Retinal pigment epithelial cell (primary cell): ENCODE data around the gene C10orf90.

Experiments used
- DNase-seq: peaks from one replicate; pipeline ENCODE4 v3.0.0-alpha.2; 2010; ENCODE audit warnings: low read depth
- H3K4me3 ChIP-seq: 2 replicates; pipeline ENCODE4 v1.5.1; 2011; ENCODE audit warnings: mild to moderate bottlenecking, low read length, control low read depth, moderate library complexity
- TF ChIP-seq, protein P1 (sequence below): conservative IDR thresholded peaks from 2 replicates; pipeline ENCODE4 v1.5.1; 2011; ENCODE audit warnings: low read depth, low read length, control low read depth, inconsistent platforms

The C10orf90 gene

GRCh38 chr10:126621846-126622245, 48.6 kb downstream of the C10orf90 start:
- TF ChIP-seq, protein P1, sequence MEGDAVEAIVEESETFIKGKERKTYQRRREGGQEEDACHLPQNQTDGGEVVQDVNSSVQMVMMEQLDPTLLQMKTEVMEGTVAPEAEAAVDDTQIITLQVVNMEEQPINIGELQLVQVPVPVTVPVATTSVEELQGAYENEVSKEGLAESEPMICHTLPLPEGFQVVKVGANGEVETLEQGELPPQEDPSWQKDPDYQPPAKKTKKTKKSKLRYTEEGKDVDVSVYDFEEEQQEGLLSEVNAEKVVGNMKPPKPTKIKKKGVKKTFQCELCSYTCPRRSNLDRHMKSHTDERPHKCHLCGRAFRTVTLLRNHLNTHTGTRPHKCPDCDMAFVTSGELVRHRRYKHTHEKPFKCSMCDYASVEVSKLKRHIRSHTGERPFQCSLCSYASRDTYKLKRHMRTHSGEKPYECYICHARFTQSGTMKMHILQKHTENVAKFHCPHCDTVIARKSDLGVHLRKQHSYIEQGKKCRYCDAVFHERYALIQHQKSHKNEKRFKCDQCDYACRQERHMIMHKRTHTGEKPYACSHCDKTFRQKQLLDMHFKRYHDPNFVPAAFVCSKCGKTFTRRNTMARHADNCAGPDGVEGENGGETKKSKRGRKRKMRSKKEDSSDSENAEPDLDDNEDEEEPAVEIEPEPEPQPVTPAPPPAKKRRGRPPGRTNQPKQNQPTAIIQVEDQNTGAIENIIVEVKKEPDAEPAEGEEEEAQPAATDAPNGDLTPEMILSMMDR: no peak
- no peak overlapping the region for H3K4me3 ChIP-seq
- no peak for DNase-seq

DNA sequence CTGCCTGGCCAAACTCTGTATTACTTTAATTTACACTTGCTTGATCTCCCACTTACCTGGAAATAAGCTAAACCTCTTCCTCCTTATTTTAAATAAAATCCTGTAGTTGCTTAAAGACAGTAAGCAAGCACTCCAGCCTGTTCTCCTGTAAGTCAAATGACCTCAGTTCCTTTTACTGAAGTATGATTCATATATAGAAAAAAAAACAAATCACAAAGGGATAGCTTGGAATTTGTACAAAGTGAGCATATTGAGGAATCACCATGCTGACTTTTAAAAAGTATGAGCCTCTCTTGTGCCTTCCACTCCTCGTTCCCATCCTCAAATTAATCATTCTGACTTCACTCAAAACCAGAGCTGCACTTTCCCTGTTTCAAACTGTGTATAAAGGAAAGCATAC, 52.0 kb downstream of the C10orf90 start:
- no peak overlapping the region for H3K4me3 ChIP-seq
- TF ChIP-seq, protein P1: no peak
- DNase-seq: no peak

GRCh38 chr10:126617733-126618132, 52.8 kb downstream of the C10orf90 start:
- H3K4me3 ChIP-seq: no peak overlapping the region
- no peak for DNase-seq
- TF ChIP-seq, protein P1: no peak

DNA sequence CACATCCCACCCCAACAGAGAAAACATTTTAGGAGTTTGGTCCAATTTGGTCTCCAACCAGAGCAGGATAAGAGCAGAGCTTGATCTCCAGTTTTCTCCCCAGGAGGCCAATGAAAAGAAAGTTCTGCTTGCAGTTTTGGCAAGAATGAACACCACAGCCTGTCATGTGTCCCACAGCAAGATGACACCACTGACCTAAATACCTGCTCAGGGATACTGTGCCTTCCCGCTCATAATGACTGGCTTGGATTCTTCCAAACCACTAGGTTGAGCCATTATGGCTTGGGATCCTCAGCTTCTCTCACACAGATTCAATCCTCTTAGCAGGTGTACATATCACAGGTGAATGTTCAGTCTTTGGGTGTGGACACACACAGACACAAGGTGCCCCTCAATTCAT, 53.3 kb downstream of the C10orf90 start:
- DNase-seq: no peak
- no peak overlapping the region for H3K4me3 ChIP-seq
- TF ChIP-seq, protein P1: no peak

DNA sequence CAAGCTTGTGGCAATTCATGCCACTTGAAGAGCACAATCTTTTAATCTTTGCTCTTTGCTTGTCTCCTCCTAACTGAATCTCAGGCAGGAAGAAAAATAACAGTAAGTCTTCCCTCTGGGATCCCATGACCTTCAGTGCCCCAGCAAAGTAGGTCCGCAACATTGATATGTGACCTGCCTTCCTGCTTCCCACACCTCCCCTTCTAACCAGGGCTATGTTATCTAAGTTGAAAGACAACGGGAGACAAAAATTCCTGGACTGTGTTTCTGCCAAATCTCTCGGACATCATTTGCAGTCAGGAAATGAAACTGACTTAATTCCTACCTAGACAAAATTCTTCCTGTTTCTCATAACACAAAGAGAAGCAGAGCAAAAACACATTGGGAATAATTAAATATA, 53.8 kb downstream of the C10orf90 start:
- TF ChIP-seq, protein P1: no peak
- no peak overlapping the region for H3K4me3 ChIP-seq
- DNase-seq: no peak

DNA sequence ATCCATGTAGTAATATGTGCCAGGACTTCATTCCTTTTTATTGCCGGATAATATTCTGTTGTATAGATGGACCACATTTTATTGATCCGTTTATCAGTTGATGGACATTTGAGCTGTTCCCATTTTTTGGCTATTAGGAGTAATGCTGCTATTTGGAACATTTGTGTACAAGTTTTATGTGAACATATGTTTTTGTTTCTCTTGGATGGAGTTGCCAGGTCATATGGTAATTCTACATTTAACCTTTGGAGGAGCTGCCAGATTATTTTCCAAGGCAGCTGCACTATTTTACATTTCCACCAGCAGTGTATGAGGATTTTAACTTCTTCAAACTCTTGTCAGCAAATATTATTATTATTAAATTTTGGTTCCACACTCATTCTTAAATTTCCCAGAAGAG, 59.2 kb downstream of the C10orf90 start:
- no peak for DNase-seq
- H3K4me3 ChIP-seq: no peak overlapping the region
- TF ChIP-seq, protein P1: no peak

DNA sequence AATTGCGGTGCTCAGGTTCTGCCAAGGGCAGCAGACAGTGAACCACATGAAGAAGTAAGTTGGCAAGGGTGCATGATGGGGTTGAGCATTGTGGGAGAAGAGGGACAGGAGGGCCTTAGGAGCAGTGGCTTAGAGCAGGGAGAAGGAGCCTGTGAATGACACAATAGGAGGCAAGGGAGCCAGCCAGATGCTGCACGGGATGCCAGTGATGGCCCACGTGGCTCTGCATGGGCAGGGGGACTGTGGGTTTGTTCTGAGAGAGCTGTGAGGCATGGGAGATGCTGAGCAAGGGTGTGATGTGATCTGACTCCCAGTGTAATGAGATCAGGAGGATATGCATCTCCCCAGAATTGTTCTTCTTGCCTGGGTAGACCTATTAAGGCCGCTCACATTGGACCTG, 60.9 kb downstream of the C10orf90 start:
- TF ChIP-seq, protein P1: no peak
- H3K4me3 ChIP-seq: no peak overlapping the region
- DNase-seq: no peak
